ENCODE measurements around the gene PRKD1. TPM values are rescaled to one million over a fixed set of nuclear protein-coding genes. Genes with fewer than 3 reads are reported as not detected.

The PRKD1 gene
- polyA plus RNA-seq, 1 of the 3 experiments (the other 2 are of a cell fraction) = 0.07 TPM

GRCh38 chr14:29885988-29886387 lies 41.7 kb downstream of the PRKD1 start (continued):
- no peak for TF ChIP-seq TEAD4 (IDR thresholded peaks at IDR 0.05; ENCODE audit: borderline replicate concordance, insufficient read depth)
- no peak for TF ChIP-seq GABPA (IDR thresholded peaks at IDR 0.05; ENCODE audit: low read depth)
- no peak for TF ChIP-seq YY1 (IDR thresholded peaks at IDR 0.05; ENCODE audit: low read depth)

GRCh38 chr14:29868000-29868399 lies 59.6 kb downstream of the PRKD1 start:
- Histone ChIP-seq H4K20me1 (ENCODE audit: insufficient read depth) (no peaks in the 10 kb centered on the region), H3K27me3 (ENCODE audit: insufficient read depth) (no peaks in the 10 kb centered on the region), H3K4me3 (ENCODE audit: low read depth in 2 of 2, low read length in 1 of 2) (no peak overlapping the region), H3K4me1 (ENCODE audit: control insufficient read depth in 1 of 2, insufficient read depth in 2 of 2, low read depth in 1 of 2, low read length in 1 of 2) (no peaks in the 10 kb centered on the region), H3K9me2 (no peaks in the 10 kb centered on the region), H3K9ac (no peak overlapping the region), H3F3A (replicated peaks; ENCODE audit: insufficient read depth) (no peaks in the 10 kb centered on the region), H3K79me2 (ENCODE audit: insufficient read depth) (no peaks in the 10 kb centered on the region), H3K9me3 (no peaks in the 10 kb centered on the region), H3K36me3 (replicated peaks in 1 of 2; ENCODE audit: control insufficient read depth in 1 of 2, insufficient read depth in 2 of 2, low read length in 1 of 2) (no peaks in the 10 kb centered on the region), H3K4me2 (no peak overlapping the region), H3K27ac (ENCODE audit: low read depth in 2 of 2, low read length in 1 of 2) (no peak overlapping the region), H2AFZ (ENCODE audit: low read depth) (no peak overlapping the region)
- no peak for DNase-seq
- ChIA-PET POLR2A (no interaction called here), CTCF (no interaction called here)
- TF ChIP-seq GABPA (IDR thresholded peaks at IDR 0.05; ENCODE audit: low read depth) = no peak
- no peak for TF ChIP-seq SMC3 (IDR thresholded peaks at IDR 0.05; ENCODE audit: low read depth, low read length)
- no peak for TF ChIP-seq EP300 (IDR thresholded peaks at IDR 0.05; ENCODE audit: borderline replicate concordance in 1 of 2, low read depth in 1 of 2, low read length in 1 of 2)
- no peak for TF ChIP-seq FOSL2 (IDR thresholded peaks at IDR 0.05; ENCODE audit: borderline replicate concordance, low read depth)
- TF ChIP-seq RFX5 (IDR thresholded peaks at IDR 0.05; ENCODE audit: low read length) = no peak
- TF ChIP-seq ZBTB33 (IDR thresholded peaks at IDR 0.05; ENCODE audit: borderline replicate concordance, low read depth) = no peak
- TF ChIP-seq MAX (IDR thresholded peaks at IDR 0.05; ENCODE audit: low read depth) = no peak
- TF ChIP-seq MXI1 (IDR thresholded peaks at IDR 0.05; ENCODE audit: low read depth, low read length) = no peak
- TF ChIP-seq MEF2A (IDR thresholded peaks at IDR 0.05; ENCODE audit: borderline replicate concordance, low read depth) = no peak
- no peak for TF ChIP-seq NRF1 (IDR thresholded peaks at IDR 0.05; ENCODE audit: low read depth, low read length)
- no peak for TF ChIP-seq CTCF (IDR thresholded peaks at IDR 0.05)
- WGBS (ENCODE audit: low lambda C conversion rate) = 6% methylated on average over 3 of the region's 3 CpGs

All from SK-N-SH (cell line).